ENCODE results near the gene MEIKIN.

- no peak for TF ChIP-seq CTCF (IDR thresholded peaks at IDR 0.05)
- no peak for TF ChIP-seq EP300 (IDR thresholded peaks at IDR 0.05)
These were observed 41.8 kb upstream of the MEIKIN start for GRCh38 chr5:131987251-131987650.

Measured in ovary (tissue), 3 donors.